ENCODE data around the gene MAF.

Gene MAF

GRCh38 chr16:79554912-79555311 lies 45.6 kb downstream of the MAF start:
- H3K27ac Mint-ChIP-seq = no peak overlapping the region
- H3K4me3 Mint-ChIP-seq = no peak overlapping the region
- H3K4me1 Mint-ChIP-seq = no peaks in the 10 kb centered on the region
- no peak for ATAC-seq
- peaks cover 5% of the 10 kb centered on the region for H3K9me3 Mint-ChIP-seq
- peaks cover 23% of the 10 kb centered on the region for H3K27me3 Mint-ChIP-seq
- no peaks in the 10 kb centered on the region for H3K36me3 Mint-ChIP-seq

GRCh38 chr16:79550373-79550772 lies 50.2 kb downstream of the MAF start:
- H3K27me3 Mint-ChIP-seq = peaks cover 14% of the 10 kb centered on the region
- H3K9me3 Mint-ChIP-seq = peaks cover 4% of the 10 kb centered on the region
- no peaks in the 10 kb centered on the region for H3K4me1 Mint-ChIP-seq
- no peak overlapping the region for H3K27ac Mint-ChIP-seq
- H3K4me3 Mint-ChIP-seq = no peak overlapping the region
- H3K36me3 Mint-ChIP-seq = no peaks in the 10 kb centered on the region
- no peak for ATAC-seq

GRCh38 chr16:79547085-79547484 lies 53.5 kb downstream of the MAF start:
- peaks cover 4% of the 10 kb centered on the region for H3K9me3 Mint-ChIP-seq
- ATAC-seq = peak; percentile 24
- no peaks in the 10 kb centered on the region for H3K27me3 Mint-ChIP-seq
- H3K4me1 Mint-ChIP-seq = no peaks in the 10 kb centered on the region
- no peaks in the 10 kb centered on the region for H3K36me3 Mint-ChIP-seq
- no peak overlapping the region for H3K27ac Mint-ChIP-seq
- H3K4me3 Mint-ChIP-seq = no peak overlapping the region

All from stimulated activated memory B cell treated with anti-CD40 and anti-IgM and Interleukin-4, amounts not matched to agents 10 μg/mL and 1 μg/mL and 100 μg/mL, for 72 hours (primary cell).